Fibroblast of villous mesenchyme (primary cell): Measurements from ENCODE around the gene CCDC50. TPM values are rescaled to one million over a fixed set of nuclear protein-coding genes. Genes with fewer than 3 reads are reported as not detected.

ENCODE experiments used
- DNase-seq: peaks from one replicate; pipeline ENCODE4 v3.0.0-alpha.2; 2010; ENCODE audit warnings: low read depth
- H3K4me3 ChIP-seq: 2 replicates; pipeline ENCODE4 v1.5.1; 2011; ENCODE audit warnings: low read depth, mild to moderate bottlenecking, low read length
- CTCF ChIP-seq: IDR thresholded peaks from 2 replicates; pipeline ENCODE4 v1.5.1; 2012; ENCODE audit warnings: low read depth, mild to moderate bottlenecking, low read length; ENCODE audit not compliant: insufficient read depth
- total RNA-seq: library from RNA; depleted of rRNA; stranded (reverse); fragments of >200 nt; gene quantifications from 2 replicates; pipeline ENCODE4 v1.2.3, GENCODE V29; 2012

CCDC50 gene
- total RNA-seq, 1 donor = 102 TPM

GRCh38 chr3:191301782-191302411, 27.3 kb upstream of the CCDC50 start:
- no peak for TF ChIP-seq CTCF
- no peak overlapping the region for H3K4me3 ChIP-seq
- DNase-seq = no peak

- no peak for TF ChIP-seq CTCF
- no peak overlapping the region for H3K4me3 ChIP-seq
- no peak for DNase-seq
These were observed 26.7 kb upstream of the CCDC50 start for GRCh38 chr3:191302451-191302850.

- TF ChIP-seq CTCF = no peak
- peak; percentile 59 for DNase-seq
These were observed 25.6 kb upstream of the CCDC50 start for GRCh38 chr3:191303596-191303995.

GRCh38 chr3:191306428-191306827, 22.8 kb upstream of the CCDC50 start:
- H3K4me3 ChIP-seq = no peak overlapping the region
- TF ChIP-seq CTCF = no peak
- DNase-seq = no peak

More at GRCh38 chr3:191303596-191303995, 25.6 kb upstream of the CCDC50 start:
- no peak overlapping the region for H3K4me3 ChIP-seq

GRCh38 chr3:191307341-191307740, 21.9 kb upstream of the CCDC50 start:
- no peak for DNase-seq
- no peak overlapping the region for H3K4me3 ChIP-seq
- no peak for TF ChIP-seq CTCF

GRCh38 chr3:191313296-191313695, 15.9 kb upstream of the CCDC50 start:
- no peak overlapping the region for H3K4me3 ChIP-seq
- no peak for TF ChIP-seq CTCF
- DNase-seq = no peak

GRCh38 chr3:191314109-191314728, 15.0 kb upstream of the CCDC50 start:
- no peak for DNase-seq
- no peak overlapping the region for H3K4me3 ChIP-seq
- no peak for TF ChIP-seq CTCF
